WTC11 (cell line): Measurements from ENCODE around the gene XCL1. TPM values are rescaled to one million over a fixed set of nuclear protein-coding genes. Genes with fewer than 3 reads are reported as not detected.
"Not testable (repeated sequence)": the region's sequence is repeated elsewhere in the genome, so short reads cannot be mapped to it uniquely, and the experiment has no call there.

Source experiments
- ATAC-seq: fragments of 200-7000 bp; cut with Tn5 transposase; 2 replicates; pipeline ENCODE4 v1.10.0; 2021; ENCODE audit warnings: mild to moderate bottlenecking, moderate library complexity
- CTCF ChIA-PET: fragments of 300-600 bp; sonication (Branson Sonifier 250); formaldehyde crosslinking; loops from one replicate; lab custom pipeline; 2021; ENCODE audit warnings: antibody characterized with exemption; lab: Charles Lee
- POLR2A ChIA-PET: fragments of 350-600 bp; sonication (Branson Sonifier 250); formaldehyde crosslinking; loops from one replicate; lab custom pipeline; 2021; ENCODE audit warnings: antibody characterized with exemption; lab: Charles Lee
- DNase-seq: peaks from one replicate; pipeline ENCODE4 v3.0.0; 2021; ENCODE audit warnings: low spot score
- H3K27ac Mint-ChIP-seq: 2 replicates; pipeline ENCODE4 v1.8.0; 2021; ENCODE audit warnings: mixed read lengths
- H3K27me3 Mint-ChIP-seq: 2 replicates; pipeline ENCODE4 v1.8.0; 2021; ENCODE audit warnings: low read depth, mild to moderate bottlenecking, moderate library complexity, mixed read lengths
- H3K36me3 Mint-ChIP-seq: 2 replicates; pipeline ENCODE4 v1.8.0; 2021; ENCODE audit warnings: mixed read lengths
- H3K4me1 Mint-ChIP-seq: 2 replicates; pipeline ENCODE4 v1.8.0; 2022; ENCODE audit warnings: mixed read lengths
- H3K4me3 Mint-ChIP-seq: 2 replicates; pipeline ENCODE4 v1.8.0; 2021; ENCODE audit warnings: mild to moderate bottlenecking, moderate library complexity, mixed read lengths
- H3K9me3 Mint-ChIP-seq: 2 replicates; pipeline ENCODE4 v1.8.0; 2021; ENCODE audit warnings: mixed read lengths
- CTCF ChIP-seq: fragments of 200-600 bp; IDR thresholded peaks from 2 replicates; pipeline ENCODE4 v1.8.0; 2022; ENCODE audit warnings: antibody characterized with exemption
- ELF4 ChIP-seq: sonication (generic); formaldehyde crosslinking; IDR thresholded peaks from 2 replicates; pipeline ENCODE4 v1.8.1; 2022; ENCODE audit warnings: low read depth, mild to moderate bottlenecking, moderate library complexity, missing genetic modification reagents
- FOXJ3 ChIP-seq: sonication (generic); formaldehyde crosslinking; IDR thresholded peaks from 2 replicates; pipeline ENCODE4 v1.9.0; 2021; ENCODE audit warnings: missing genetic modification reagents, mild to moderate bottlenecking, borderline replicate concordance
- GABPB1 ChIP-seq: sonication (generic); formaldehyde crosslinking; IDR thresholded peaks from 2 replicates; pipeline ENCODE4 v1.8.1; 2023; ENCODE audit warnings: mild to moderate bottlenecking, missing genetic modification reagents
- MAX ChIP-seq: sonication (generic); formaldehyde crosslinking; IDR thresholded peaks from 2 replicates; pipeline ENCODE4 v1.8.0; 2022; ENCODE audit warnings: mild to moderate bottlenecking, missing genetic modification reagents
- MXD4 ChIP-seq: fragments of 250-450 bp; sonication (Bioruptor Pico); IDR thresholded peaks from 2 replicates; pipeline ENCODE4 v1.8.0; 2021; ENCODE audit warnings: mild to moderate bottlenecking, moderate library complexity, borderline replicate concordance
- MYBL2 ChIP-seq: sonication (generic); formaldehyde crosslinking; IDR thresholded peaks from 2 replicates; pipeline ENCODE4 v1.8.1; 2023; ENCODE audit warnings: mild to moderate bottlenecking, moderate library complexity, missing genetic modification reagents
- PRDM15 ChIP-seq: sonication (generic); formaldehyde crosslinking; IDR thresholded peaks from 2 replicates; pipeline ENCODE4 v1.8.0; 2022; ENCODE audit warnings: missing genetic modification reagents
- PRRX2 ChIP-seq: fragments of 250-450 bp; sonication (Bioruptor Pico); IDR thresholded peaks from 2 replicates; pipeline ENCODE4 v1.8.0; 2021; ENCODE audit warnings: mild to moderate bottlenecking
- STAT6 ChIP-seq: sonication (generic); formaldehyde crosslinking; conservative IDR thresholded peaks from 2 replicates; pipeline ENCODE4 v1.8.1; 2023; ENCODE audit warnings: mild to moderate bottlenecking, low read depth, missing genetic modification reagents, moderate library complexity
- USF2 ChIP-seq: sonication (generic); formaldehyde crosslinking; IDR thresholded peaks from 2 replicates; pipeline ENCODE4 v1.8.1; 2023; ENCODE audit warnings: mild to moderate bottlenecking, missing genetic modification reagents, moderate library complexity
- ZMAT4 ChIP-seq: fragments of 250-450 bp; sonication (Bioruptor Pico); IDR thresholded peaks from 2 replicates; pipeline ENCODE4 v1.9.0; 2021; ENCODE audit warnings: mild to moderate bottlenecking
- ZNF396 ChIP-seq: fragments of 250-450 bp; sonication (Bioruptor Pico); IDR thresholded peaks from 2 replicates; pipeline ENCODE4 v1.8.0; 2021; ENCODE audit warnings: mild to moderate bottlenecking, moderate library complexity, borderline replicate concordance
- ZNF416 ChIP-seq: fragments of 250-450 bp; sonication (Bioruptor Pico); IDR thresholded peaks from 2 replicates; pipeline ENCODE4 v1.9.0; 2021; ENCODE audit warnings: mild to moderate bottlenecking, inconsistent platforms
- total RNA-seq: library from RNA; stranded (reverse); gene quantifications from 3 replicates; pipeline ENCODE4 v1.2.3, GENCODE V29; 2021

XCL1 gene
- total RNA-seq, 1 experiment from 2014 or later, result 1.1 TPM

GRCh38 chr1:168543840-168544498, 32.4 kb upstream of the XCL1 start, which contains the start of gene XCL2:
TSS of gene XCL2 (minus strand) at chr1:168543997. CDS start at chr1:168543964, 33 bp downstream.
- H3K36me3 Mint-ChIP-seq, H3K4me1 Mint-ChIP-seq, H3K4me3 Mint-ChIP-seq, H3K27ac Mint-ChIP-seq, DNase-seq, H3K27me3 Mint-ChIP-seq, ATAC-seq, CTCF ChIA-PET, POLR2A ChIA-PET: not testable (repeated sequence)
- peaks cover 13% of the 10 kb centered on the region for H3K9me3 Mint-ChIP-seq

- TF ChIP-seq CTCF, result peak; percentile 33; the same call in 1 of the 2 replicates
- TF ChIP-seq, all 79 proteins: peak for 1; not testable (repeated sequence) for 78
- H3K27ac Mint-ChIP-seq, CTCF ChIA-PET, POLR2A ChIA-PET, H3K4me3 Mint-ChIP-seq, H3K36me3 Mint-ChIP-seq, H3K4me1 Mint-ChIP-seq, DNase-seq, H3K27me3 Mint-ChIP-seq: not testable (repeated sequence)
- peak; percentile 91 for ATAC-seq
- peaks cover 15% of the 10 kb centered on the region for H3K9me3 Mint-ChIP-seq
Measured at GRCh38 chr1:168545678-168546552, 30.5 kb upstream of the XCL1 start.

GRCh38 chr1:168546553-168546895, 29.9 kb upstream of the XCL1 start:
- peaks cover 15% of the 10 kb centered on the region for H3K9me3 Mint-ChIP-seq
- H3K36me3 Mint-ChIP-seq, POLR2A ChIA-PET, DNase-seq, CTCF ChIA-PET, H3K4me1 Mint-ChIP-seq, H3K27me3 Mint-ChIP-seq, H3K4me3 Mint-ChIP-seq, H3K27ac Mint-ChIP-seq, ATAC-seq: not testable (repeated sequence)

GRCh38 chr1:168550971-168551370, 25.4 kb upstream of the XCL1 start:
- ChIA-PET CTCF (no interaction called here), POLR2A (no interaction called here)
- TF ChIP-seq ZMAT4 (CRISPR knock-in tag) (no peak), FOXJ3 (no peak), MXD4 (no peak), PRRX2 (CRISPR knock-in tag) (no peak), PRDM15 (no peak), ZNF416 (no peak), ZNF396 (no peak), MAX (CRISPR knock-in tag) (no peak), ELF4 (CRISPR knock-in tag) (no peak), MYBL2 (CRISPR knock-in tag) (no peak), STAT6 (CRISPR knock-in tag) (no peak), GABPB1 (CRISPR knock-in tag) (no peak), USF2 (CRISPR knock-in tag) (no peak)

More at GRCh38 chr1:168550971-168551370, 25.4 kb upstream of the XCL1 start:
- Mint-ChIP-seq H3K27me3 (no peaks in the 10 kb centered on the region), H3K36me3 (peaks cover 6% of the 10 kb centered on the region), H3K9me3 (peaks cover 15% of the 10 kb centered on the region), H3K27ac (no peak overlapping the region), H3K4me1 (peaks cover 9% of the 10 kb centered on the region), H3K4me3 (no peak overlapping the region)
- DNase-seq (no peak), ATAC-seq (no peak)
